HG02623 (cell line): ENCODE data around the gene FBXO17.
"Not testable (repeated sequence)": the region's sequence is repeated elsewhere in the genome, so short reads cannot be mapped to it uniquely, and the experiment has no call there.

Experiments used
- ATAC-seq: cut with Tn5 transposase; IDR thresholded peaks from one replicate; pipeline ENCODE4 v1.9.1; 2021; ENCODE audit warnings: moderate library complexity; ENCODE audit not compliant: unreplicated experiment

FBXO17 gene

GRCh38 chr19:38975214-38975860 lies at the start of gene FBXO17:
Gene FBXO17 (minus strand): TSS chr19:38975742. CDS start chr19:38950319, 25,423 bp downstream.
- ATAC-seq: no peak

GRCh38 chr19:39024875-39025641 lies 49.5 kb upstream of the FBXO17 start:
- no peak for ATAC-seq

GRCh38 chr19:39021063-39021462 lies 45.5 kb upstream of the FBXO17 start:
- ATAC-seq: no peak

- ATAC-seq: no peak
Observed at GRCh38 chr19:39017646-39018045, 42.1 kb upstream of the FBXO17 start.

GRCh38 chr19:39017026-39017425 lies 41.5 kb upstream of the FBXO17 start:
- no peak for ATAC-seq

- ATAC-seq: no peak
Observed at GRCh38 chr19:39014037-39014436, 38.5 kb upstream of the FBXO17 start.

GRCh38 chr19:39009001-39009400 lies 33.5 kb upstream of the FBXO17 start:
- no peak for ATAC-seq

GRCh38 chr19:39008137-39008536 lies 32.6 kb upstream of the FBXO17 start:
- ATAC-seq: no peak

- no peak for ATAC-seq
Observed at GRCh38 chr19:39007096-39007495, 31.6 kb upstream of the FBXO17 start.

- ATAC-seq: no peak
Observed at GRCh38 chr19:39004403-39004802, 28.9 kb upstream of the FBXO17 start.

- ATAC-seq: no peak
Observed at GRCh38 chr19:39003796-39004195, 28.3 kb upstream of the FBXO17 start.

GRCh38 chr19:39003188-39003587 lies 27.6 kb upstream of the FBXO17 start:
- no peak for ATAC-seq

- ATAC-seq: no peak
Observed at GRCh38 chr19:39001041-39001440, 25.5 kb upstream of the FBXO17 start.

- ATAC-seq: not testable (repeated sequence)
Observed at GRCh38 chr19:38997576-38997975, 22.0 kb upstream of the FBXO17 start.

- ATAC-seq: no peak
Observed at GRCh38 chr19:38993271-38993670, 17.7 kb upstream of the FBXO17 start.

GRCh38 chr19:38990949-38991697 lies 15.6 kb upstream of the FBXO17 start:
- ATAC-seq: no peak

GRCh38 chr19:38989614-38990013 lies 14.1 kb upstream of the FBXO17 start:
- ATAC-seq: not testable (repeated sequence)

- ATAC-seq: no peak
Observed at GRCh38 chr19:38989066-38989605, 13.6 kb upstream of the FBXO17 start.

- not testable (repeated sequence) for ATAC-seq
Observed at GRCh38 chr19:38988627-38989026, 13.1 kb upstream of the FBXO17 start.

- not testable (repeated sequence) for ATAC-seq
Observed at GRCh38 chr19:38987745-38988144, 12.2 kb upstream of the FBXO17 start.

GRCh38 chr19:38985262-38985661 lies 9.7 kb upstream of the FBXO17 start:
- ATAC-seq: no peak
